Type B pancreatic cell (in vitro differentiated cells): ENCODE measurements around the gene POLR2B. TPM values are rescaled to one million over a fixed set of nuclear protein-coding genes. Genes with fewer than 3 reads are reported as not detected.

Source experiments
- DNase-seq: peaks from one replicate; pipeline ENCODE4 v3.0.0; 2021; ENCODE audit warnings: mixed read lengths; ENCODE audit not compliant: unreplicated experiment; ENCODE audit errors: extremely low spot score
- H3K27ac Mint-ChIP-seq: 2 replicates; pipeline ENCODE4 v1.8.0; 2021; ENCODE audit warnings: mild to moderate bottlenecking, mixed read lengths
- H3K27me3 Mint-ChIP-seq: 2 replicates; pipeline ENCODE4 v1.8.0; 2021; ENCODE audit warnings: mixed read lengths
- H3K36me3 Mint-ChIP-seq: 2 replicates; pipeline ENCODE4 v1.8.0; 2021; ENCODE audit warnings: mixed read lengths
- H3K4me1 Mint-ChIP-seq: one replicate; pipeline ENCODE4 v1.8.0; 2021; ENCODE audit warnings: mixed read lengths; ENCODE audit not compliant: unreplicated experiment
- H3K4me3 Mint-ChIP-seq: 2 replicates; pipeline ENCODE4 v1.8.0; 2021; ENCODE audit warnings: mild to moderate bottlenecking, mixed read lengths
- H3K9me3 Mint-ChIP-seq: 2 replicates; pipeline ENCODE4 v1.8.0; 2021; ENCODE audit warnings: mixed read lengths
- CTCF ChIP-seq: fragments of 200-600 bp; sonication (generic); conservative IDR thresholded peaks from 2 replicates; pipeline ENCODE4 v1.5.0; 2021; ENCODE audit warnings: antibody characterized with exemption, mild to moderate bottlenecking
- total RNA-seq: library from RNA; stranded (reverse); gene quantifications from 2 replicates; pipeline ENCODE4 v1.2.1, GENCODE V29; 2021; ENCODE audit warnings: low replicate concordance

The POLR2B gene
- total RNA-seq, 1 donor from 2014 or later, result 117 TPM

GRCh38 chr4:56940971-56941370 is 37.7 kb upstream of the POLR2B start:
- Mint-ChIP-seq H3K36me3 (peaks cover 18% of the 10 kb centered on the region), H3K9me3 (no peaks in the 10 kb centered on the region), H3K4me3 (no peak overlapping the region), H3K4me1 (no peaks in the 10 kb centered on the region), H3K27me3 (no peaks in the 10 kb centered on the region), H3K27ac (no peak overlapping the region)
- TF ChIP-seq CTCF, result no peak
- DNase-seq, result no peak

- Mint-ChIP-seq H3K4me1 (no peaks in the 10 kb centered on the region), H3K27ac (no peak overlapping the region), H3K4me3 (no peak overlapping the region), H3K36me3 (peaks cover 18% of the 10 kb centered on the region), H3K9me3 (no peaks in the 10 kb centered on the region), H3K27me3 (no peaks in the 10 kb centered on the region)
- no peak for DNase-seq
- no peak for TF ChIP-seq CTCF
Observed at GRCh38 chr4:56941403-56941802, 37.3 kb upstream of the POLR2B start.

- Mint-ChIP-seq H3K9me3 (no peaks in the 10 kb centered on the region), H3K27ac (no peak overlapping the region), H3K27me3 (no peaks in the 10 kb centered on the region), H3K4me3 (no peak overlapping the region), H3K36me3 (no peaks in the 10 kb centered on the region), H3K4me1 (peaks cover 4% of the 10 kb centered on the region)
- DNase-seq, result no peak
- TF ChIP-seq CTCF, result no peak
Observed at GRCh38 chr4:56953680-56954520, 24.8 kb upstream of the POLR2B start.

- no peak overlapping the region for H3K27ac Mint-ChIP-seq
- no peak for DNase-seq
- H3K4me3 Mint-ChIP-seq, result no peak overlapping the region
- H3K4me1 Mint-ChIP-seq, result peaks cover 4% of the 10 kb centered on the region
- H3K36me3 Mint-ChIP-seq, result peaks cover 11% of the 10 kb centered on the region
- H3K27me3 Mint-ChIP-seq, result no peaks in the 10 kb centered on the region
- no peaks in the 10 kb centered on the region for H3K9me3 Mint-ChIP-seq
- TF ChIP-seq CTCF, result no peak
Observed at GRCh38 chr4:56958111-56958517, 20.6 kb upstream of the POLR2B start.

- no peak for DNase-seq
- Mint-ChIP-seq H3K36me3 (peaks cover 11% of the 10 kb centered on the region), H3K9me3 (no peaks in the 10 kb centered on the region), H3K27ac (no peak overlapping the region), H3K27me3 (no peaks in the 10 kb centered on the region), H3K4me3 (no peak overlapping the region), H3K4me1 (peaks cover 4% of the 10 kb centered on the region)
- no peak for TF ChIP-seq CTCF
Observed at GRCh38 chr4:56959100-56959499, 19.6 kb upstream of the POLR2B start.
